ENCODE results near the gene SCYL1.

GRCh38 chr11:65496304-65497140, 28.4 kb upstream of the SCYL1 start:
- TF ChIP-seq CTCF (IDR thresholded peaks at IDR 0.05) (no peak), ZFX (IDR thresholded peaks at IDR 0.05; ENCODE audit: borderline replicate concordance) (no peak)

All from 22Rv1 (cell line).